ENCODE results near the gene CMTM5.

- TF ChIP-seq POLR2A (IDR thresholded peaks at IDR 0.05) (no peak), CTCF (IDR thresholded peaks at IDR 0.05) (no peak)
These were observed 48.3 kb downstream of the CMTM5 start for GRCh38 chr14:23425169-23425568.

Data from esophagus squamous epithelium (tissue), 4 donors.